SK-N-SH (cell line): Measurements from ENCODE around the gene SORL1. TPM values are rescaled to one million over a fixed set of nuclear protein-coding genes. Genes with fewer than 3 reads are reported as not detected.

ENCODE experiments used
- CTCF ChIA-PET: fragments of 300-600, 350-600 bp; formaldehyde crosslinking; extraction: SDS; loops from one replicate; lab custom pipeline; 2021; lab: Yijun Ruan, JAX
- POLR2A ChIA-PET: fragments of 350-600 bp; sonication (Branson Sonifier 250); formaldehyde crosslinking; extraction: SDS; loops from one replicate; lab custom pipeline; 2020; ENCODE audit warnings: antibody characterized with exemption, inconsistent platforms; lab: Yijun Ruan, JAX
- DNase-seq: peaks from one replicate; pipeline ENCODE4 v3.0.0; 2012
- H2AFZ ChIP-seq: fragments of 200-600 bp; sonication (generic); 2 replicates; pipeline ENCODE4 v1.8.1; 2016; ENCODE audit warnings: antibody characterized with exemption, mild to moderate bottlenecking, low read depth
- H3F3A ChIP-seq: fragments of 200-600 bp; sonication (generic); replicated peaks from 2 replicates; pipeline ENCODE3; 2016; ENCODE audit warnings: antibody characterized with exemption, mild to moderate bottlenecking; ENCODE audit not compliant: insufficient read depth
- H3K27ac ChIP-seq, 2 experiments: fragments of 200-500 bp in 1 of 2; fragments of 200-600 bp in 1 of 2; sonication (Bioruptor generic) in 1 of 2; sonication (generic), shearing (Covaris generic) in 1 of 2; 2 replicates each; pipeline versions ENCODE4 v1.5.1 to v1.6.1; 2014 to 2016; ENCODE audit warnings: low read depth in 2 of 2, inconsistent platforms in 1 of 2, low read length in 1 of 2, mild to moderate bottlenecking in 1 of 2, mixed read lengths in 1 of 2
- H3K27me3 ChIP-seq: fragments of 200-600 bp; sonication (generic), shearing (Covaris generic); 2 replicates; pipeline ENCODE4 v1.6.1; 2016; ENCODE audit warnings: mixed run types; ENCODE audit not compliant: insufficient read depth
- H3K36me3 ChIP-seq, 2 experiments: fragments of 200-500 bp in 1 of 2; fragments of 200-600 bp in 1 of 2; sonication (Bioruptor generic) in 1 of 2; sonication (generic) in 1 of 2; replicated peaks in 1 of 2; 2 replicates each; pipeline versions ENCODE3 to v1.5.1; 2014 to 2016; ENCODE audit warnings: low read length in 1 of 2, mild to moderate bottlenecking in 1 of 2; ENCODE audit not compliant: insufficient read depth in 2 of 2, control insufficient read depth in 1 of 2
- H3K4me1 ChIP-seq, 2 experiments: fragments of 200-500 bp in 1 of 2; fragments of 200-600 bp in 1 of 2; sonication (Bioruptor generic) in 1 of 2; sonication (generic), shearing (Covaris generic) in 1 of 2; 2 replicates each; pipeline versions ENCODE4 v1.5.1 to v1.6.1; 2014 to 2016; ENCODE audit warnings: low read depth in 1 of 2, low read length in 1 of 2, mixed run types in 1 of 2; ENCODE audit not compliant: insufficient read depth in 2 of 2, control insufficient read depth in 1 of 2
- H3K4me2 ChIP-seq: fragments of 200-600 bp; sonication (generic), shearing (Covaris generic); 2 replicates; pipeline ENCODE4 v1.6.1; 2017; ENCODE audit warnings: mixed run types
- H3K4me3 ChIP-seq, 2 experiments: fragments of 200-500 bp in 1 of 2; fragments of 200-600 bp in 1 of 2; sonication (Bioruptor generic) in 1 of 2; sonication (generic), shearing (Covaris generic) in 1 of 2; 2 replicates each; pipeline versions ENCODE4 v1.5.1 to v1.8.1; 2014 to 2016; ENCODE audit warnings: low read depth in 2 of 2, inconsistent platforms in 1 of 2, low read length in 1 of 2, mild to moderate bottlenecking in 1 of 2, mixed read lengths in 1 of 2, moderate library complexity in 1 of 2
- H3K79me2 ChIP-seq: fragments of 200-600 bp; sonication (generic); 2 replicates; pipeline ENCODE4 v1.8.1; 2017; ENCODE audit warnings: mild to moderate bottlenecking; ENCODE audit not compliant: insufficient read depth
- H3K9ac ChIP-seq: fragments of 200-600 bp; sonication (generic); 2 replicates; pipeline ENCODE4 v1.6.1; 2017; ENCODE audit warnings: mixed run types
- H3K9me2 ChIP-seq: fragments of 200-600 bp; sonication (generic); 2 replicates; pipeline ENCODE4 v1.6.1; 2017; ENCODE audit warnings: mixed run types
- H3K9me3 ChIP-seq: fragments of 200-600 bp; sonication (generic); 2 replicates; pipeline ENCODE4 v1.6.1; 2017; ENCODE audit warnings: mixed run types, mild to moderate bottlenecking, moderate library complexity
- H4K20me1 ChIP-seq: fragments of 200-600 bp; sonication (generic); 2 replicates; pipeline ENCODE4 v1.6.1; 2017; ENCODE audit warnings: mild to moderate bottlenecking, mixed run types; ENCODE audit not compliant: insufficient read depth
- FOSL2 ChIP-seq: IDR thresholded peaks from 2 replicates; pipeline ENCODE4 v1.4.0; 2012; ENCODE audit warnings: low read depth, mild to moderate bottlenecking, moderate library complexity, borderline replicate concordance
- FOXJ3 ChIP-seq: sonication (generic); formaldehyde crosslinking; IDR thresholded peaks from 2 replicates; pipeline ENCODE4 v1.5.1; 2020; ENCODE audit warnings: mild to moderate bottlenecking, missing genetic modification reagents
- GATA2 ChIP-seq: sonication (generic); formaldehyde crosslinking; IDR thresholded peaks from 2 replicates; pipeline ENCODE4 v1.5.0; 2020; ENCODE audit warnings: mild to moderate bottlenecking, missing genetic modification reagents
- MEF2A ChIP-seq: IDR thresholded peaks from 2 replicates; pipeline ENCODE4 v1.4.0; 2012; ENCODE audit warnings: low read depth, borderline replicate concordance
- NFIC ChIP-seq: IDR thresholded peaks from 2 replicates; pipeline ENCODE4 v1.4.0; 2012; ENCODE audit warnings: borderline replicate concordance
- RCOR1 ChIP-seq: fragments of 150-350 bp; IDR thresholded peaks from 2 replicates; pipeline ENCODE4 v1.6.1; 2017; ENCODE audit warnings: antibody characterized with exemption, low read length
- REST ChIP-seq: IDR thresholded peaks from 2 replicates; pipeline ENCODE4 v1.6.1; 2012; ENCODE audit warnings: mild to moderate bottlenecking, low read depth, low read length, moderate library complexity
- TCF12 ChIP-seq: IDR thresholded peaks from 2 replicates; pipeline ENCODE4 v1.4.0; 2012
- WGBS: methylation state at CpG from one replicate; pipeline ENCODE4 v1.1.6; 2017; ENCODE audit warnings: low lambda C conversion rate; 5-methylcytosine and 5-hydroxymethylcytosine counted together
- polyA plus RNA-seq, 3 experiments: library from polyadenylated mRNA; depleted of rRNA; stranded (reverse); fragments of >200 nt; gene quantifications; 2 replicates each; pipeline ENCODE4 v1.2.3, GENCODE V29; 2012
- TF ChIP-seq, protein P1 (sequence below): IDR thresholded peaks from 2 replicates; pipeline ENCODE4 v1.4.0; 2012; ENCODE audit warnings: low read depth, borderline replicate concordance
- TF ChIP-seq, protein P2 (sequence below): IDR thresholded peaks from 2 replicates; pipeline ENCODE4; 2012
- TF ChIP-seq, protein P3 (sequence below): IDR thresholded peaks from 2 replicates; pipeline ENCODE4 v1.4.0; 2012; ENCODE audit warnings: low read depth, borderline replicate concordance
- TF ChIP-seq, protein P4 (sequence below): fragments of 150-350 bp; IDR thresholded peaks from 2 replicates; pipeline ENCODE4 v1.6.1; 2017; ENCODE audit warnings: antibody characterized with exemption, low read length, low read depth, borderline replicate concordance

Gene SORL1
- polyA plus RNA-seq, 1 of the 3 experiments (the other 2 are of a cell fraction) = 7.1 TPM

- no peak for TF ChIP-seq REST
Observed at GRCh38 chr11:121415856-121416255, 36.3 kb upstream of the SORL1 start (continued).

DNA sequence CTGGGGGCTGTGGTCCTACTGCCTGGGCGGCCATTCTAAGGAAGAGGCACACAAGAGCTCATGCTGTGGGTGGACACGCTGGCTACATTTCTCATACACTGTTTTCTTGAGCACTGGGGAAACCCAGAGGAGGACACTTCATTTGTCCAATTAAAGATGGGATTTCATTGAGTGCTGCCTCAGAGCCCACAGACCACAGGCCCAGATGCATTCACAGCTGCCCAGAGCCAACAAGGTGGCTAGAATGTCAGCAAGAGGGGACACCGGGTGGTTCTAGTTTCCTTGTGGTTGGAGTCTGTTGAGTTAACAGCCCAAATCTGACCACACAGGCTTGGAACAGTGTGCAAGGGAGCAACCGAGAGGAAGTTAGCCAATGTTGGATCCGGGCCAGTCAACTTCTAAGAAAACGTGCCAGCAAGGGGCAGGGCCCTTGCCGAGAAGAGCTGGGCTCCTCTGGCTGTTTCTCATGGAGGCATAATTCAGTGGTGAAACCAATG is 35.0 kb upstream of the SORL1 start:
- TF ChIP-seq, protein P1, sequence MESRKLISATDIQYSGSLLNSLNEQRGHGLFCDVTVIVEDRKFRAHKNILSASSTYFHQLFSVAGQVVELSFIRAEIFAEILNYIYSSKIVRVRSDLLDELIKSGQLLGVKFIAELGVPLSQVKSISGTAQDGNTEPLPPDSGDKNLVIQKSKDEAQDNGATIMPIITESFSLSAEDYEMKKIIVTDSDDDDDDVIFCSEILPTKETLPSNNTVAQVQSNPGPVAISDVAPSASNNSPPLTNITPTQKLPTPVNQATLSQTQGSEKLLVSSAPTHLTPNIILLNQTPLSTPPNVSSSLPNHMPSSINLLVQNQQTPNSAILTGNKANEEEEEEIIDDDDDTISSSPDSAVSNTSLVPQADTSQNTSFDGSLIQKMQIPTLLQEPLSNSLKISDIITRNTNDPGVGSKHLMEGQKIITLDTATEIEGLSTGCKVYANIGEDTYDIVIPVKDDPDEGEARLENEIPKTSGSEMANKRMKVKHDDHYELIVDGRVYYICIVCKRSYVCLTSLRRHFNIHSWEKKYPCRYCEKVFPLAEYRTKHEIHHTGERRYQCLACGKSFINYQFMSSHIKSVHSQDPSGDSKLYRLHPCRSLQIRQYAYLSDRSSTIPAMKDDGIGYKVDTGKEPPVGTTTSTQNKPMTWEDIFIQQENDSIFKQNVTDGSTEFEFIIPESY = no peak
- TF ChIP-seq FOSL2 (no peak), FOXJ3 (CRISPR knock-in tag) (no peak), MEF2A (no peak), NFIC (peak; percentile 55), RCOR1 (no peak), TCF12 (peak; percentile 48; the same call in 1 of the 2 replicates), REST (no peak), GATA2 (no peak)
- TF ChIP-seq, protein P2, sequence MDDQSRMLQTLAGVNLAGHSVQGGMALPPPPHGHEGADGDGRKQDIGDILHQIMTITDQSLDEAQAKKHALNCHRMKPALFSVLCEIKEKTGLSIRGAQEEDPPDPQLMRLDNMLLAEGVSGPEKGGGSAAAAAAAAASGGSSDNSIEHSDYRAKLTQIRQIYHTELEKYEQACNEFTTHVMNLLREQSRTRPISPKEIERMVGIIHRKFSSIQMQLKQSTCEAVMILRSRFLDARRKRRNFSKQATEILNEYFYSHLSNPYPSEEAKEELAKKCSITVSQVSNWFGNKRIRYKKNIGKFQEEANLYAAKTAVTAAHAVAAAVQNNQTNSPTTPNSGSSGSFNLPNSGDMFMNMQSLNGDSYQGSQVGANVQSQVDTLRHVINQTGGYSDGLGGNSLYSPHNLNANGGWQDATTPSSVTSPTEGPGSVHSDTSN = no peak
- TF ChIP-seq, protein P3, sequence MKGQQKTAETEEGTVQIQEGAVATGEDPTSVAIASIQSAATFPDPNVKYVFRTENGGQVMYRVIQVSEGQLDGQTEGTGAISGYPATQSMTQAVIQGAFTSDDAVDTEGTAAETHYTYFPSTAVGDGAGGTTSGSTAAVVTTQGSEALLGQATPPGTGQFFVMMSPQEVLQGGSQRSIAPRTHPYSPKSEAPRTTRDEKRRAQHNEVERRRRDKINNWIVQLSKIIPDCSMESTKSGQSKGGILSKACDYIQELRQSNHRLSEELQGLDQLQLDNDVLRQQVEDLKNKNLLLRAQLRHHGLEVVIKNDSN = no peak
- TF ChIP-seq, protein P4, sequence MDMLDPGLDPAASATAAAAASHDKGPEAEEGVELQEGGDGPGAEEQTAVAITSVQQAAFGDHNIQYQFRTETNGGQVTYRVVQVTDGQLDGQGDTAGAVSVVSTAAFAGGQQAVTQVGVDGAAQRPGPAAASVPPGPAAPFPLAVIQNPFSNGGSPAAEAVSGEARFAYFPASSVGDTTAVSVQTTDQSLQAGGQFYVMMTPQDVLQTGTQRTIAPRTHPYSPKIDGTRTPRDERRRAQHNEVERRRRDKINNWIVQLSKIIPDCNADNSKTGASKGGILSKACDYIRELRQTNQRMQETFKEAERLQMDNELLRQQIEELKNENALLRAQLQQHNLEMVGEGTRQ = no peak
- TF ChIP-seq, all 33 proteins: peak for 2
- Histone ChIP-seq H3K4me3 (no peak overlapping the region), H3K79me2 (no peaks in the 10 kb centered on the region), H3K36me3 (no peaks in the 10 kb centered on the region), H3K27me3 (no peaks in the 10 kb centered on the region), H3K4me2 (no peak overlapping the region), H4K20me1 (no peaks in the 10 kb centered on the region), H3K9ac (no peak overlapping the region), H3K4me1 (no peaks in the 10 kb centered on the region; a peak in 1 of 4 replicates), H3K9me2 (no peaks in the 10 kb centered on the region), H3F3A (no peaks in the 10 kb centered on the region), H2AFZ (no peak overlapping the region), H3K27ac (no peak overlapping the region), H3K9me3 (no peaks in the 10 kb centered on the region)
- ChIA-PET CTCF (interaction anchor here (1.6 kb wide), 1 partner anchor 97 kb away, joined by 3 read pairs; no protein-coding TSS in a partner anchor), POLR2A (interaction anchor here (0.6 kb wide), 1 partner anchor 15 kb away, joined by 5 read pairs; no protein-coding TSS in a partner anchor)
- WGBS = 30% methylated on average over 4 of the region's 7 CpGs
- no peak for DNase-seq
